K562 (cell line): ENCODE data around the gene TEDC1. TPM values are rescaled to one million over a fixed set of nuclear protein-coding genes. Genes with fewer than 3 reads are reported as not detected.

Experiments used
- ATF7 ChIP-seq: fragments of 450-650 bp; IDR thresholded peaks from 2 replicates; pipeline ENCODE4 v1.7.1; 2014; ENCODE audit warnings: mild to moderate bottlenecking, moderate library complexity
- CREB1 ChIP-seq, 2 experiments: sonication (generic) in 1 of 2; formaldehyde crosslinking in 1 of 2; IDR thresholded peaks; 2 replicates each; pipeline versions ENCODE4 v1.6.1 to v1.8.0; 2012 to 2022; ENCODE audit warnings: inconsistent platforms in 1 of 2, mild to moderate bottlenecking in 1 of 2, missing genetic modification reagents in 1 of 2, moderate library complexity in 1 of 2
- E2F6 ChIP-seq, 2 experiments: IDR thresholded peaks; 2 replicates each; pipeline ENCODE4 v1.6.1; 2011; ENCODE audit warnings: borderline replicate concordance in 1 of 2, control low read depth in 1 of 2, low read depth in 1 of 2, low read length in 1 of 2, mild to moderate bottlenecking in 1 of 2, mixed read lengths in 1 of 2, moderate library complexity in 1 of 2; ENCODE audit not compliant: insufficient read depth in 1 of 2, insufficient read length in 1 of 2, poor library complexity in 1 of 2, severe bottlenecking in 1 of 2; ENCODE audit errors: extremely low read depth in 1 of 2
- MAZ ChIP-seq, 2 experiments: fragments of 450-650 bp in 1 of 2; sonication (generic) in 1 of 2; formaldehyde crosslinking; IDR thresholded peaks in 1 of 2; conservative IDR thresholded peaks in 1 of 2; 2 replicates each; pipeline versions ENCODE4 v1.4.0 to v1.5.0; 2020; ENCODE audit warnings: mild to moderate bottlenecking in 1 of 2, missing genetic modification reagents in 1 of 2
- MYC ChIP-seq, 2 experiments: fragments of 250-450 bp in 1 of 2; sonication (Bioruptor Pico) in 1 of 2; IDR thresholded peaks; 2 replicates each; pipeline versions ENCODE4 v1.5.1 to v1.6.1; 2012 to 2021; ENCODE audit warnings: low read depth in 2 of 2, borderline replicate concordance in 1 of 2, improper control_type of control experiment in 1 of 2, low read length in 1 of 2, mild to moderate bottlenecking in 1 of 2, moderate library complexity in 1 of 2
- RBFOX2 ChIP-seq: fragments of 200-400 bp; formaldehyde crosslinking; IDR thresholded peaks from 2 replicates; pipeline ENCODE4 v1.6.1; 2017; ENCODE audit warnings: low read depth, mild to moderate bottlenecking, low read length, moderate library complexity
- SRSF7 ChIP-seq: fragments of 200-400 bp; formaldehyde crosslinking; optimal IDR thresholded peaks from 2 replicates; pipeline ENCODE3; 2017; ENCODE audit warnings: mild to moderate bottlenecking, low read depth, low read length
- YY1 ChIP-seq, 3 experiments: IDR thresholded peaks; 2 replicates each; pipeline ENCODE4 v1.6.1; 2011; ENCODE audit warnings: low read length in 2 of 3, mild to moderate bottlenecking in 2 of 3, moderate library complexity in 2 of 3, borderline replicate concordance in 1 of 3, control low read depth in 1 of 3, low read depth in 1 of 3; ENCODE audit not compliant: insufficient read depth in 3 of 3, insufficient replicate concordance in 2 of 3, control insufficient read depth in 1 of 3, insufficient read length in 1 of 3; ENCODE audit errors: extremely low read depth in 1 of 3
- ZBTB40 ChIP-seq, 2 experiments: fragments of 450-650 bp in 1 of 2; sonication (generic) in 1 of 2; formaldehyde crosslinking in 1 of 2; IDR thresholded peaks; 2 replicates each; pipeline versions ENCODE4 v1.7.1 to v1.9.0; 2016 to 2022; ENCODE audit warnings: inconsistent platforms in 1 of 2, mild to moderate bottlenecking in 1 of 2, missing genetic modification reagents in 1 of 2
- ZBTB43 ChIP-seq: sonication (generic); formaldehyde crosslinking; IDR thresholded peaks from 2 replicates; pipeline ENCODE4 v1.8.0; 2023; ENCODE audit warnings: mild to moderate bottlenecking, missing genetic modification reagents
- polyA plus RNA-seq, 8 experiments: library from polyadenylated mRNA; depleted of rRNA in 4 of 8; stranded (reverse) in 5 of 8; unstranded in 3 of 8; fragments of >200 nt; fragmentation: Nextera tagmentation in 2 of 8; fragmentation: Illumina TruSeq in 1 of 8; extraction: Ambion mirVana in 2 of 8; extraction: Trizol in 1 of 8; gene quantifications; 2 replicates each; pipeline versions ENCODE4 v1.2.1 to v1.2.3, GENCODE V29; 2011 to 2014; ENCODE audit warnings: inconsistent platforms in 1 of 8, missing spikeins in 1 of 8
- total RNA-seq, 7 experiments: library from RNA; depleted of rRNA in 6 of 7; stranded (reverse); fragments of >200 nt in 6 of 7; fragmentation: Illumina TruSeq in 2 of 7; extraction: Trizol in 2 of 7; gene quantifications; 2 replicates each; pipeline versions ENCODE4 v1.2.1 to v1.2.3, GENCODE V29; 2011 to 2021; ENCODE audit warnings: low replicate concordance in 1 of 7

Gene TEDC1
- total and polyA plus RNA-seq, 9 of the 15 experiments (the other 6 are each of a cell fraction or from before 2014, with no cell fraction given): 0.21 to 28.3 (median 5.9) TPM

GRCh38 chr14:105480807-105481801 lies 9.9 kb upstream of the TEDC1 start (continued):
- peak; percentile 36; the same call in 1 of the 2 replicates for TF ChIP-seq ZBTB40 (IDR thresholded peaks at IDR 0.05)
- no peak for TF ChIP-seq ZBTB40 (CRISPR knock-in tag; IDR thresholded peaks at IDR 0.05)
- peak; percentile 83 for TF ChIP-seq RBFOX2
- TF ChIP-seq ZBTB43 (CRISPR knock-in tag): 0 out of 2 replicates have a peak, but pooled peaks have one; percentile 82
- peak; percentile 59; the same call in 1 of the 2 replicates for TF ChIP-seq ATF7
- TF ChIP-seq SRSF7: no peak
- TF ChIP-seq MYC (IDR thresholded peaks at IDR 0.05; ENCODE audit: low read depth, low read length): peak; percentile 85
- TF ChIP-seq MYC (CRISPR knock-in tag; IDR thresholded peaks at IDR 0.05; ENCODE audit: borderline replicate concordance, low read depth): no peak
- TF ChIP-seq CREB1 (IDR thresholded peaks at IDR 0.05): no peak
- TF ChIP-seq CREB1 (CRISPR knock-in tag; IDR thresholded peaks at IDR 0.05): peak; percentile 38; the same call in 1 of the 2 replicates
- peak in 2 of 3 experiments; percentile 56 to 80 for TF ChIP-seq YY1 (IDR thresholded peaks at IDR 0.05; ENCODE audit: borderline replicate concordance in 1 of 3, control insufficient read depth in 1 of 3, extremely low read depth in 1 of 3, insufficient read depth in 3 of 3, insufficient read length in 1 of 3, insufficient replicate concordance in 2 of 3, low read depth in 1 of 3, low read length in 2 of 3)
- TF ChIP-seq MAZ (CRISPR knock-in tag; conservative IDR thresholded peaks at IDR 0.05 in 1 of 2, IDR thresholded peaks at IDR 0.05 in 1 of 2): peak; percentile 76 to 95
- peak; percentile 32 to 61 for TF ChIP-seq E2F6 (IDR thresholded peaks at IDR 0.05; ENCODE audit: borderline replicate concordance in 1 of 2, extremely low read depth in 1 of 2, insufficient read depth in 1 of 2, insufficient read length in 1 of 2, low read depth in 1 of 2, low read length in 1 of 2, poor library complexity in 1 of 2, severe bottlenecking in 1 of 2)
